ENCODE data around the gene GRID1.

- TF ChIP-seq POLR2A (IDR thresholded peaks at IDR 0.05), result no peak
- TF ChIP-seq, protein P1, sequence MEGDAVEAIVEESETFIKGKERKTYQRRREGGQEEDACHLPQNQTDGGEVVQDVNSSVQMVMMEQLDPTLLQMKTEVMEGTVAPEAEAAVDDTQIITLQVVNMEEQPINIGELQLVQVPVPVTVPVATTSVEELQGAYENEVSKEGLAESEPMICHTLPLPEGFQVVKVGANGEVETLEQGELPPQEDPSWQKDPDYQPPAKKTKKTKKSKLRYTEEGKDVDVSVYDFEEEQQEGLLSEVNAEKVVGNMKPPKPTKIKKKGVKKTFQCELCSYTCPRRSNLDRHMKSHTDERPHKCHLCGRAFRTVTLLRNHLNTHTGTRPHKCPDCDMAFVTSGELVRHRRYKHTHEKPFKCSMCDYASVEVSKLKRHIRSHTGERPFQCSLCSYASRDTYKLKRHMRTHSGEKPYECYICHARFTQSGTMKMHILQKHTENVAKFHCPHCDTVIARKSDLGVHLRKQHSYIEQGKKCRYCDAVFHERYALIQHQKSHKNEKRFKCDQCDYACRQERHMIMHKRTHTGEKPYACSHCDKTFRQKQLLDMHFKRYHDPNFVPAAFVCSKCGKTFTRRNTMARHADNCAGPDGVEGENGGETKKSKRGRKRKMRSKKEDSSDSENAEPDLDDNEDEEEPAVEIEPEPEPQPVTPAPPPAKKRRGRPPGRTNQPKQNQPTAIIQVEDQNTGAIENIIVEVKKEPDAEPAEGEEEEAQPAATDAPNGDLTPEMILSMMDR (IDR thresholded peaks at IDR 0.05), result no peak
These were observed 149.7 kb downstream of the GRID1 start for GRCh38 chr10:86216886-86217285.
